ENCODE data around the gene CAMK4. TPM values are rescaled to one million over a fixed set of nuclear protein-coding genes. Genes with fewer than 3 reads are reported as not detected.

CAMK4 gene
- total RNA-seq, 1 experiment from 2014 or later, result 6.3 TPM

DNA sequence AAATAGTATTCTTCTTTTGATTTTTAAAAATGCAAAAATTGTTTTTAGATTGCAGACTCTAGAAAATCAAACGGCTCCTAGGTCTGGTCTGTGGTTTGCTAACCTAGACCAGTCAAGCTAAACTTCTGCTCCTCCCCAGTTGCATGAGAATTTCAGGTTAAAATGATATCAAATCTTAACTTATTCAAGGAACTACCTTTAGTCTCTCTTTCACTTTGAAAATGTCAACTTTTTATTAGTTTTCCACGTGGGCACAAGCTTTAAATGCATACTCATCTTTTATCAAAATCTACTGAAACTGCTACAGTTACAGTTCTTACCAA is 8.8 kb downstream of the CAMK4 start:
- no peaks in the 10 kb centered on the region for H3K79me1 ChIP-seq (ENCODE audit: insufficient read depth, low read depth, low read length, poor library complexity, severe bottlenecking)
- no peaks in the 10 kb centered on the region for H3K4me1 ChIP-seq (ENCODE audit: insufficient read depth, low read length)
- H2AK5ac ChIP-seq (ENCODE audit: insufficient read length, low read length), result no peak overlapping the region
- H2BK5ac ChIP-seq (ENCODE audit: insufficient read length, low read length), result no peak overlapping the region
- no peaks in the 10 kb centered on the region for H3K23me2 ChIP-seq (ENCODE audit: insufficient read length, low read depth, low read length, poor library complexity, severe bottlenecking)
- H3K18ac ChIP-seq (ENCODE audit: insufficient read length, low read depth, low read length), result no peak overlapping the region
- no peak overlapping the region for H4K5ac ChIP-seq (ENCODE audit: insufficient read length, low read depth, low read length)
- H3K4ac ChIP-seq (ENCODE audit: low read depth, low read length), result no peak overlapping the region
- no peak overlapping the region for H3K4me2 ChIP-seq (ENCODE audit: insufficient read depth, insufficient read length, low read length)
- TF ChIP-seq, protein P1, sequence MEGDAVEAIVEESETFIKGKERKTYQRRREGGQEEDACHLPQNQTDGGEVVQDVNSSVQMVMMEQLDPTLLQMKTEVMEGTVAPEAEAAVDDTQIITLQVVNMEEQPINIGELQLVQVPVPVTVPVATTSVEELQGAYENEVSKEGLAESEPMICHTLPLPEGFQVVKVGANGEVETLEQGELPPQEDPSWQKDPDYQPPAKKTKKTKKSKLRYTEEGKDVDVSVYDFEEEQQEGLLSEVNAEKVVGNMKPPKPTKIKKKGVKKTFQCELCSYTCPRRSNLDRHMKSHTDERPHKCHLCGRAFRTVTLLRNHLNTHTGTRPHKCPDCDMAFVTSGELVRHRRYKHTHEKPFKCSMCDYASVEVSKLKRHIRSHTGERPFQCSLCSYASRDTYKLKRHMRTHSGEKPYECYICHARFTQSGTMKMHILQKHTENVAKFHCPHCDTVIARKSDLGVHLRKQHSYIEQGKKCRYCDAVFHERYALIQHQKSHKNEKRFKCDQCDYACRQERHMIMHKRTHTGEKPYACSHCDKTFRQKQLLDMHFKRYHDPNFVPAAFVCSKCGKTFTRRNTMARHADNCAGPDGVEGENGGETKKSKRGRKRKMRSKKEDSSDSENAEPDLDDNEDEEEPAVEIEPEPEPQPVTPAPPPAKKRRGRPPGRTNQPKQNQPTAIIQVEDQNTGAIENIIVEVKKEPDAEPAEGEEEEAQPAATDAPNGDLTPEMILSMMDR (conservative IDR thresholded peaks at IDR 0.05), result no peak
- no peak overlapping the region for H2BK120ac ChIP-seq (ENCODE audit: low read depth, low read length, poor library complexity, severe bottlenecking)
- Mint-ChIP-seq H3K27ac (no peak overlapping the region), H3K9me3 (no peaks in the 10 kb centered on the region), H3K27me3 (ENCODE audit: low read depth) (no peaks in the 10 kb centered on the region), H3K36me3 (ENCODE audit: insufficient read depth in 1 of 3, low read depth in 3 of 3) (no peaks in the 10 kb centered on the region), H3K4me1 (peaks cover 0 to under 1% of the 10 kb centered on the region in 2 experiments; a peak in 2 of 4 replicates), H3K4me3 (no peak overlapping the region)
- no peaks in the 10 kb centered on the region for H3K79me2 ChIP-seq (ENCODE audit: insufficient read depth, low read length)
- no peak overlapping the region for H4K8ac ChIP-seq (replicated peaks; ENCODE audit: insufficient read length, low read depth, low read length)
- H3K27ac ChIP-seq (ENCODE audit: insufficient read length, low read depth, low read length), result no peak overlapping the region
- no peak overlapping the region for H2BK20ac ChIP-seq (ENCODE audit: low read depth, low read length, poor library complexity, severe bottlenecking)
- H2BK15ac ChIP-seq (ENCODE audit: low read depth, low read length), result no peak overlapping the region
- H3K9me3 ChIP-seq (ENCODE audit: control insufficient read depth, low read depth, low read length), result no peaks in the 10 kb centered on the region
- H2AFZ ChIP-seq (ENCODE audit: low read length), result no peak overlapping the region
- H3K9ac ChIP-seq (ENCODE audit: extremely low read depth, insufficient read length, low read length), result no peak overlapping the region
- H2BK12ac ChIP-seq (ENCODE audit: insufficient read length, low read depth, low read length), result no peak overlapping the region
- no peak overlapping the region for H3K23ac ChIP-seq (ENCODE audit: insufficient read length, low read depth, low read length)
- no peak for DNase-seq
- no peak overlapping the region for H3T11ph ChIP-seq (ENCODE audit: low read length)
- no CpG with 5 or more reads among the region's 2 CpGs for WGBS (ENCODE audit: extremely low coverage, insufficient read length, low lambda C conversion rate)
- H4K20me1 ChIP-seq (ENCODE audit: control insufficient read depth, insufficient read depth, insufficient read length), result no peaks in the 10 kb centered on the region
- no peaks in the 10 kb centered on the region for H3K27me3 ChIP-seq (ENCODE audit: insufficient read depth, low read length)
- H3K14ac ChIP-seq (ENCODE audit: insufficient read depth, low read length), result no peak overlapping the region
- H4K91ac ChIP-seq (ENCODE audit: insufficient read length, low read depth, low read length), result no peak overlapping the region
- no peak overlapping the region for H3K56ac ChIP-seq (ENCODE audit: insufficient read length, low read depth, low read length)
